EH (cell line): ENCODE data around the gene THUMPD2.

Experiments
- DNase-seq: peaks from one replicate; pipeline ENCODE4 v3.0.0-alpha.2; 2015; ENCODE audit warnings: low read depth

Gene THUMPD2

GRCh38 chr2:39717067-39717466 lies 62.0 kb downstream of the THUMPD2 start:
- no peak for DNase-seq

- DNase-seq = no peak
Observed at GRCh38 chr2:39715822-39716221, 63.2 kb downstream of the THUMPD2 start.

DNA sequence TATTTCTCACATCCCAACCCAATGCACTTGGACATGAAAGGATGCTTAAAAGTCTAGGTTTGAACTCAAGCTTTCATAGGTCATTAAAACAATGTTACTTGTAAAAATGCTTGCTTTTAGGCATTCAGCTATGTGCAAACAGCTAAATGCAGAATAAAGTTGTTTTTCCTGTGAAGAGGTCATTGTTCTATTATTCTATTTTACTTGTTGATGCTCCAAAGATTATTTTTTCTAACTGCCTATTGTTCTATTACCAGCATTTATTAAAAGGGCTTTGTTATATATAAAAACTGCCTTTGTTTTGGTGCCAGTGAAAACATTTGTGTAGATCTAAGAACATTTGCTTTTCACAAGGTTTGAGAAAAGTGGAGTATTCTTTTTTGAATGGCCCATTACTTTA lies 64.0 kb downstream of the THUMPD2 start:
- DNase-seq = no peak

GRCh38 chr2:39712953-39713352 lies 66.1 kb downstream of the THUMPD2 start:
- DNase-seq = peak; percentile 51

GRCh38 chr2:39710807-39711206 lies 68.3 kb downstream of the THUMPD2 start:
- no peak for DNase-seq

DNA sequence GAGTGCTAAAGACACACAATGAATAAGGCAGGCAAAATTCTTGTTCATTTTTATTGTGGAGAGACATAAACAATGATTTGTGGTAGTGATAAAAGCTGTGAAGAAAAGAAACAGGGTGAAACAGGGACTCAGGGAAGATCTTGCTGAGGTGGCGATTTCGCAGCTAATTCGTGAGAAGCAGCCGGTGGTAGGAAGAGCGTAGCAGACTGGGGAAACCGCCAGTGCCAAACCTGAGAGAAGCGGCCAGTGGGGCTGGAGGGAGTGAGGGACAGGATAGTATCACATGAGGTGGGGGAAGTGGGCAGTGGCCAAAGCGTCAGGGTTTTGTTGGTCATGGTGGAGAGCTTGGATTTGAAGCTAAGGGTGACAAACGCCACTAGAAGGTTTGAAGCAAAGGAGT lies 71.1 kb downstream of the THUMPD2 start:
- DNase-seq = no peak

DNA sequence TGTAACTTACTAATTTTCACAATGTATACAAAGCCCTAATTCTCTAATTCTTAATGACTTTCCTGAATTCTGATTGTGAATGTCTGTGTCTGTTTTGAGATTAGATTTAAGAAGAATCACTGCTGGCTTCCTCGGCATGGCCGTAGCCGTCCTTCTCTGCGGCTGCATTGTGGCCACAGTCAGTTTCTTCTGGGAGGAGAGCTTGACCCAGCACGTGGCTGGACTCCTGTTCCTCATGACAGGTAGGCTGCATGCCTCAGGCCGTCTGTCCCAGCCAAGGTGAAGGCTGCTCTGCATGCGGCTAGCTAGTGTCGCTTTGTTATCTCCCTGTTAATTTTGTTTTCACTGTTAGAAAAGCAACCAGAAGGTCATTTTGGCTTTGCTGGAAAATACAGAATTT lies 72.1 kb downstream of the THUMPD2 start:
- no peak for DNase-seq

DNA sequence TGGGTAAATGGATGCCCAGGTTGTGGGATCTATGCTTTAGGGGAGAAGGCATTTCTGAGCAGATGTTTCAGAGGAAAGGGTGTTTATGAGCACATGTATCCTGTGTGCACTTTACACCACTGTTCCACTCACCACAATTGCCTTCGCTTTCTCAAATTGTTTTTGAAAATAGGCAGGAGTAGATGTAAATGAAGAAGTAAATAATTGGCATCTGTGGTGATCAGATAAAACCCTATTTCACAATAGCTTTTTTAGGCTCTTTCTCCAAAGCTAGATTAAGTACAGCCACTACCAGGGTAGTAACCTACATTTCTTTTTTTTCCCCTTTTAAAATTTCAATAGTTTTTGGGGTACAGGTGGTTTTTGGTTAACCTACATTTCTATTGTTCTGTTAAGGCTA lies 72.7 kb downstream of the THUMPD2 start:
- DNase-seq = no peak

DNA sequence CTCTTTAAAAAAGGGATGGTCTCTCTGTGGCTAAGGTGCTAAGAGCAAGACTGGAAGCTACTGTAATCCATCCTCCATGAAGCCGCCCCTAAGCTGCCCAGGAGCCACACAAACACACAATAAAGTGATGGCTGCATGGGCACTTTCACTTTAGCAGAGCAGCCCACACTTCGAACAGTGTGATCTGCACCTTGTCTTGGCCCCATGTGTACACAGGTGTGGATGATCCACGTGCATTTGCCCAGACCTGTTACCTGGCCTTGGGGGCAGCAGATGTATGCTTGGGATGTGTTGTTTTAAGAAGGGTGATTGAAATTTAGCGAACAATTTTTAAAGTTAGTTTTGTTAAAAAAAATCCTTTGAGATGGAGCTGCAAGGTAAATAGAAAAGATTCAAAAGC lies 73.4 kb downstream of the THUMPD2 start:
- DNase-seq = no peak

- DNase-seq = no peak
Observed at GRCh38 chr2:39704540-39704939, 74.5 kb downstream of the THUMPD2 start.

- DNase-seq = no peak
Observed at GRCh38 chr2:39703181-39703872, 75.7 kb downstream of the THUMPD2 start.

GRCh38 chr2:39701137-39701536 lies 77.9 kb downstream of the THUMPD2 start:
- no peak for DNase-seq

DNA sequence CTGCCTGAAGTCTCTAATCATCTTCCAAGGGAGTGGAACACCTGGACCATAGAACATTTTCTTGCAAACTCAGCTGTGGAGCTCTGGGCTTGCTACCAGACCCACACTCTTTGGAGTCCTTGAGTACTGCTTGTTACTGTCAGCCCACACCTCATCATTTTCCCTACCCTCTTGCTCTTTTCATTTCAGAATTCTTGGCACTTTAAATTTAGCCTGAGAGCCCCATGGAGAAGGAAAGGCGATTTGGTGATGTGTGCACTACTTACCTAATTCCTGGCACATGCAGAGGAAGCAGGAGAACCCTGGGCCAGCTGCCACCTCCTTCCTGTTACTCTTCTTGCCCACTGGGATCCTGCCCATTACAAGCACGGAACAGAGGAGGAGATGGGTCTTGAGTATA lies 81.6 kb downstream of the THUMPD2 start:
- DNase-seq = no peak

- peak; percentile 70 for DNase-seq
Observed at GRCh38 chr2:39696838-39697237, 82.2 kb downstream of the THUMPD2 start.

GRCh38 chr2:39696101-39696553 lies 82.9 kb downstream of the THUMPD2 start:
- DNase-seq = peak; percentile 87

GRCh38 chr2:39693245-39693644 lies 85.8 kb downstream of the THUMPD2 start:
- DNase-seq = no peak

DNA sequence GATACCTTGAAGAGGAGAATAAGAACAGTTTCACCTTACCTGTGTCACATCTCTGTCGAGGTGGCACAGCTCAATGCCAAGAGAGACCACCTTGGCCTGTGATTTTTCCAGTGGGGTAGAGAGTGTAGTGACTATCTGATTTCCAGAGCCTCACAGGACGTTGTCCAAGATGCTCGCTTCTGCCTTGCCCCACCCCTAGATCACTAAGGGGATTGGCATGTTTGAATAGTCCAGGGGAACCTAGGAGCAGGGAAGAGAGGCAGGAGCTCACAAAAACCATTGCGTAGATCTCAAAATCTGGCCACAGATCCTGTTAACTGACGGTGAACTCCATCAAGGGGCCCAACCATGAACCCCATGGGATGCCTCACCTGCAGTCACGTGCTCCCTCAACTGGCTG lies 89.2 kb downstream of the THUMPD2 start:
- DNase-seq = no peak

DNA sequence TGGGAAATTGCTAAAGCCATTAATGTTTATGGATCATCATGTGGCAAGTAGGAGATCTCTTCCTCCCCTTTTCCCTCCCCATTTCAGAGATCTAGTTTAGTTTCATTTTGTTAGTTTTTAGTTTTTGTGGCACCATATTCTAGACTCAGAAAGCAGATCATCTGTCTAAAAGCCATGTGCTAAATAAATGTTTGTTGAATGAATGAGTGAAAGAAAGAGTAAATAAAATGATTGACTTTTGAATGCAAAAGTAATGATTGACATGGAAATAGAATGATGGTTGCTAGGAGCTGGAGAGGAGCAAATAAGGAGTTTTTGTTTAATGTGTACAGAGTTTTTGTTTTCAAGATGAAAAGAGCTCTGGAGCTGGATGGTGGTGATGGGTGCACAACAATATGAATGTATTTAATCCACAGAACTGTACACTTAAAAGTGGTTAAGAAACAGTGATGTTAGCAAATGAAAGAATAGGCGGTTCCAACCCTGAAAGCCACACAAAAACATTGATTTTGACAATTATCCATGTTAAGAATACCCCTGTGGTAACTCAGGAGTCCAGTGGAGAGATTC lies 89.7 kb downstream of the THUMPD2 start:
- no peak for DNase-seq

DNA sequence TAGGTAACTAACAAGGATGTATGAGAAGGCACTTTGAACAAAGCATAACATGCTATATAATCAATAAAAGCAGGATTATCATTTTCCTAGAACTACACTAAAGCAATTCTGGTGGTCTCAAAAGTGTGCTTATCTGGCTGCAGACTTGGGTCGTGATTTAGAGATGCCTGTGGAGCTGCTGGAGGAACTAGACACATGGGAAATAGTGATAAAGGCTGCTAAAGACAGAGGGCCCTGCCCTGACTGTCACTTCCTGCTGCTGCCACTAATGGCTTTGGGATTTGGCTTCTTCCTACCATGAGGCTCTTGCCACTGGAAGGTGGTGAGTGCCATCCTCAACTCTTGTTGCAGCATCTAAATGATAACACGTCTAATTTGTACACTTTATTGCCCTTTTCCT lies 90.9 kb downstream of the THUMPD2 start:
- DNase-seq = no peak

GRCh38 chr2:39686456-39686855 lies 92.6 kb downstream of the THUMPD2 start:
- no peak for DNase-seq
